Measurements from ENCODE around the gene NANOS1.

Gene NANOS1

DNA sequence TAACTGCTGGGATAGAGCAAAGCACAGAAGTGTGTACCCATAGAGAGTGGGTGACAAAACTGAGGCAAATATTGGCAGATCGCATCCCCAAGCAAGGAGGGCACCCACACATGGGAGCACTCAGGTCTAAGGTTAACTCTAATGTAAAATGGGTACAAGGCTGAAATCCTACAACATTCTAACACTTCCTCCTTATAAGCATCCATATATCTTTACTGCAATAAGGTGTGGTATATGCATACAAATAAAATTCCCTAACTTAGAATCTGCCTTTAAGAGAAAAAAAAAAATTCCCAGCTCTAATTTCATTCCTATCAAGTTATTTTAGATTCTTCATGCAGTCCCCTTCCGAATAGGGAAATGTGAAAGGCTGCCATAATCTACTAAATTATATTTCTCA is 32.4 kb downstream of the NANOS1 start:
- no peak for DNase-seq

DNA sequence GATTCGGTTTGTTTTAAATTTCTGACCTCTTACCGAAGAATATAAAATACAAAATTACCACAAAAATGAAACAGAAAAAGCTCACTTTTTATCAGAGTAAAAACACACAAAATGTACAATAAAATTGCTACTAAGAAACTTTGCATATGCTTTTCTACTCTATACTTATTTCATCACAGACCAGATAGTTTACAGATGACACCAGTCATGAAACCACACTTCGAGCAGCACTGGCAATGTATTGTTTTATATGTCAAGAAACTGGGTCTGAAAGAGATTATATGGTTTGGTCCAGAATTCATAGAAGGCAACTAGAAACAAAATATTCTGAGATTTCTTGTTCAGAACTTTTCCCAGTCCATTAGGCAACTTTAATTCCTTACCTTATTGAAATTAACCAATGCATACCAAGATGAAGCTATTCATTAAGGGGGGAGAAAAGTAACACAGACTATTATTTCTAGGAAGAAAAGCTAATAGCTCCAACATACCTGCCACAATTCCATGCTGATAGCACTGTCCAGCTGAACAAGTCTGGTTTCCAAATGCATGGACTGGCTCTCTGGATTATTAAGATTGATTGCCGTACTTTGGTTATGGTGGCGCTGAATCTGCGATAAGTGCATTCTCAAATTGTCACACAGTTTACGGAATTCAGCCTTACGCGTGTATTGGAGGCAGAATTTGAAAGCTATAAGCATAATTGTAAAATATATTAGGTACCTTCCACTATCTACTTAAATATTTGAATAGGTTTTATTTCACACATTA is 41.1 kb downstream of the NANOS1 start:
- DNase-seq, result no peak

- DNase-seq, result no peak
These were observed 44.1 kb downstream of the NANOS1 start for GRCh38 chr10:119073584-119073983.

GRCh38 chr10:119078422-119079179 is 49.1 kb downstream of the NANOS1 start:
- no peak for DNase-seq

GRCh38 chr10:119079599-119080520 is 50.3 kb downstream of the NANOS1 start:
- DNase-seq, result peak; percentile 14 to 73

GRCh38 chr10:119080521-119081259 is 51.2 kb downstream of the NANOS1 start, which contains the start of gene EIF3A:
TSS of gene EIF3A (minus strand) at chr10:119080817. CDS start at chr10:119080676, 141 bp downstream.
- peak; percentile 70 to 82 for DNase-seq

Measured in bone marrow (tissue), 2 donors.